GM18508 (cell line): ENCODE measurements around the gene HTD2.
"Not testable (repeated sequence)": the region's sequence is repeated elsewhere in the genome, so short reads cannot be mapped to it uniquely, and the experiment has no call there.

Experiments
- ATAC-seq: cut with Tn5 transposase; IDR thresholded peaks from one replicate; pipeline ENCODE4 v1.9.1; 2021; ENCODE audit warnings: moderate number of reproducible peaks; ENCODE audit not compliant: insufficient read depth, unreplicated experiment

The HTD2 gene

GRCh38 chr3:58305882-58306711 is at the start of gene HTD2, which contains the start of gene RPP14:
TSS of gene HTD2 (plus strand) at chr3:58306520. CDS start at chr3:58317614, 11,094 bp downstream.
TSS of gene RPP14 (plus strand) at chr3:58306245. CDS start at chr3:58310330, 4,085 bp downstream.
- peak; percentile 68 for ATAC-seq

GRCh38 chr3:58258392-58259055 is 47.8 kb upstream of the HTD2 start:
- no peak for ATAC-seq

- no peak for ATAC-seq
Measured at GRCh38 chr3:58260261-58260731, 46.0 kb upstream of the HTD2 start.

- no peak for ATAC-seq
Measured at GRCh38 chr3:58260733-58261132, 45.6 kb upstream of the HTD2 start.

- ATAC-seq = no peak
Measured at GRCh38 chr3:58261954-58262666, 44.2 kb upstream of the HTD2 start.

GRCh38 chr3:58266577-58266976 is 39.7 kb upstream of the HTD2 start:
- ATAC-seq = no peak

- not testable (repeated sequence) for ATAC-seq
Measured at GRCh38 chr3:58267543-58267942, 38.8 kb upstream of the HTD2 start.

GRCh38 chr3:58269356-58269755 is 37.0 kb upstream of the HTD2 start:
- ATAC-seq = no peak

GRCh38 chr3:58270485-58270884 is 35.8 kb upstream of the HTD2 start:
- ATAC-seq = no peak

GRCh38 chr3:58271901-58272501 is 34.3 kb upstream of the HTD2 start:
- ATAC-seq = no peak

- no peak for ATAC-seq
Measured at GRCh38 chr3:58272891-58273290, 33.4 kb upstream of the HTD2 start.

GRCh38 chr3:58273362-58273761 is 33.0 kb upstream of the HTD2 start:
- ATAC-seq = not testable (repeated sequence)

- ATAC-seq = no peak
Measured at GRCh38 chr3:58274027-58274614, 32.2 kb upstream of the HTD2 start.

GRCh38 chr3:58281069-58281468 is 25.3 kb upstream of the HTD2 start:
- no peak for ATAC-seq

GRCh38 chr3:58285334-58285733 is 21.0 kb upstream of the HTD2 start:
- no peak for ATAC-seq

- ATAC-seq = no peak
Measured at GRCh38 chr3:58287354-58287753, 19.0 kb upstream of the HTD2 start.

GRCh38 chr3:58288011-58288728 is 18.1 kb upstream of the HTD2 start:
- ATAC-seq = no peak

- ATAC-seq = not testable (repeated sequence)
Measured at GRCh38 chr3:58288964-58289613, 17.2 kb upstream of the HTD2 start.

- not testable (repeated sequence) for ATAC-seq
Measured at GRCh38 chr3:58290446-58290845, 15.9 kb upstream of the HTD2 start.
